HG03095 (cell line): ENCODE data around the gene STRBP.

Experiments used
- ATAC-seq: cut with Tn5 transposase; IDR thresholded peaks from one replicate; pipeline ENCODE4 v1.9.1; 2021; ENCODE audit warnings: moderate library complexity; ENCODE audit not compliant: unreplicated experiment

Gene STRBP

DNA sequence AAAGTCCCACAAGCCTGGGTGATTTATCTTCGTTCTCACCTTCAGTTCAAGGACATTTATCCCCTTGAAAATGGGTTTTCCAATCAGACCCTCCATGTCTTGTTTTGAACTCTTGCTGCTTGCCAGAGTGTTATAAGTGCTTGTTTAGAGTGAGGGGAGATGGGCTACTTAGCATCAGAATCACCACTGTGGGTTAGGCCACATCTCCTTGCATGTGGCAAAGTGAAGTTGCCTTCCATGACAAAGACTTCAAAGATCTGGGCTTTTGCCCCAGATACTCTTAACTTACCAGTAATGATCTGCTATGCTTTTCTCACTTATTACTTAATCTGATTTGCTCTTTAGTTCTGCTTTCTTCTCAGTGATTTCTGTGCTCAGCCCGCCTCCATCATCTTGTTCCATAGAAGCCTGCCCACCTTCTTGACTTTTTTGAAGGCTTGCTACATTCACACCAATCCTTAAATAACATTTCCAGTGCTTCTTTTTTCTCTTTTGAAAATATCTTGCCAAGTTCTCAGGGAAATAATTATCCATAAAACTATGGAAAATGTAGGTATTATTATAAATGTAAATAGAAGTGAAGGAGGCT lies 195.9 kb downstream of the STRBP start:
- no peak for ATAC-seq
